NT2/D1 (cell line): ENCODE results near the gene SWT1.

ENCODE experiments used
- DNase-seq: peaks from one replicate; pipeline ENCODE4 v3.0.0-alpha.2; 2011; ENCODE audit warnings: low read depth, low spot score
- H3K27me3 ChIP-seq: 2 replicates; pipeline ENCODE4 v1.6.0; 2011; ENCODE audit warnings: mild to moderate bottlenecking; ENCODE audit not compliant: insufficient read length, insufficient read depth
- H3K36me3 ChIP-seq: 2 replicates; pipeline ENCODE4 v1.6.1; 2011; ENCODE audit warnings: mild to moderate bottlenecking, low read length, mixed read lengths; ENCODE audit not compliant: insufficient read depth, insufficient read length
- H3K4me1 ChIP-seq: 2 replicates; pipeline ENCODE4 v1.5.1; 2011; ENCODE audit not compliant: insufficient read depth, insufficient read length
- H3K4me3 ChIP-seq: 2 replicates; pipeline ENCODE4 v1.5.1; 2011; ENCODE audit warnings: low read depth; ENCODE audit not compliant: insufficient read length
- H3K9ac ChIP-seq: 2 replicates; pipeline ENCODE4 v1.6.0; 2011; ENCODE audit warnings: low read depth; ENCODE audit not compliant: insufficient read length
- H3K9me3 ChIP-seq: 2 replicates; pipeline ENCODE4 v1.5.1; 2011; ENCODE audit warnings: mild to moderate bottlenecking, low read length; ENCODE audit not compliant: insufficient read depth
- SUZ12 ChIP-seq: IDR thresholded peaks from 2 replicates; pipeline ENCODE4 v1.6.1; 2011; ENCODE audit not compliant: insufficient read length, insufficient read depth; ENCODE audit errors: extremely low read depth
- YY1 ChIP-seq: IDR thresholded peaks from 2 replicates; pipeline ENCODE4 v1.6.1; 2011; ENCODE audit not compliant: insufficient read length, insufficient read depth
- ZNF274 ChIP-seq: IDR thresholded peaks from 2 replicates; pipeline ENCODE4 v1.6.1; 2011; ENCODE audit warnings: mild to moderate bottlenecking, low read depth, low read length

Gene SWT1

GRCh38 chr1:185279571-185279970 lies 122.6 kb downstream of the SWT1 start:
- Histone ChIP-seq H3K4me3 (no peak overlapping the region), H3K9ac (no peak overlapping the region), H3K36me3 (peaks cover 4% of the 10 kb centered on the region), H3K9me3 (no peaks in the 10 kb centered on the region), H3K27me3 (no peaks in the 10 kb centered on the region), H3K4me1 (peaks cover under 1% of the 10 kb centered on the region)
- no peak for DNase-seq
- TF ChIP-seq YY1 (no peak), SUZ12 (no peak), ZNF274 (no peak)

- Histone ChIP-seq H3K27me3 (no peaks in the 10 kb centered on the region), H3K4me3 (no peak overlapping the region), H3K9me3 (no peaks in the 10 kb centered on the region), H3K36me3 (peaks cover 4% of the 10 kb centered on the region), H3K9ac (no peak overlapping the region), H3K4me1 (peaks cover 6% of the 10 kb centered on the region)
- no peak for TF ChIP-seq YY1
- TF ChIP-seq SUZ12, result no peak
- TF ChIP-seq ZNF274, result no peak
- DNase-seq, result no peak
Measured at GRCh38 chr1:185280589-185280988, 123.6 kb downstream of the SWT1 start.

- no peaks in the 10 kb centered on the region for H3K27me3 ChIP-seq
- H3K36me3 ChIP-seq, result peaks cover 4% of the 10 kb centered on the region
- no peak overlapping the region for H3K4me3 ChIP-seq
- no peaks in the 10 kb centered on the region for H3K9me3 ChIP-seq
- DNase-seq, result no peak
- peaks cover 6% of the 10 kb centered on the region for H3K4me1 ChIP-seq
- H3K9ac ChIP-seq, result no peak overlapping the region
- no peak for TF ChIP-seq ZNF274
Measured at GRCh38 chr1:185281245-185281644, 124.3 kb downstream of the SWT1 start.

GRCh38 chr1:185284116-185284515 lies 127.1 kb downstream of the SWT1 start:
- Histone ChIP-seq H3K36me3 (no peaks in the 10 kb centered on the region), H3K4me3 (no peak overlapping the region), H3K27me3 (no peaks in the 10 kb centered on the region), H3K9me3 (no peaks in the 10 kb centered on the region), H3K4me1 (peaks cover 6% of the 10 kb centered on the region), H3K9ac (no peak overlapping the region)
- DNase-seq, result no peak
- no peak for TF ChIP-seq ZNF274
- TF ChIP-seq SUZ12, result no peak
- no peak for TF ChIP-seq YY1

GRCh38 chr1:185284533-185285276 lies 127.7 kb downstream of the SWT1 start:
- no peak for TF ChIP-seq YY1
- H3K4me3 ChIP-seq, result no peak overlapping the region
- no peak overlapping the region for H3K9ac ChIP-seq
- DNase-seq, result peak; percentile 11
- H3K9me3 ChIP-seq, result no peaks in the 10 kb centered on the region
- H3K4me1 ChIP-seq, result peaks cover 6% of the 10 kb centered on the region
- no peaks in the 10 kb centered on the region for H3K27me3 ChIP-seq
- H3K36me3 ChIP-seq, result no peaks in the 10 kb centered on the region

GRCh38 chr1:185287451-185287850 lies 130.5 kb downstream of the SWT1 start:
- Histone ChIP-seq H3K9ac (no peak overlapping the region), H3K4me3 (no peak overlapping the region), H3K9me3 (no peaks in the 10 kb centered on the region), H3K27me3 (no peaks in the 10 kb centered on the region), H3K4me1 (peaks cover 6% of the 10 kb centered on the region), H3K36me3 (no peaks in the 10 kb centered on the region)
- TF ChIP-seq YY1 (no peak), ZNF274 (no peak), SUZ12 (no peak)
- DNase-seq, result no peak

- no peak for DNase-seq
- Histone ChIP-seq H3K9me3 (no peaks in the 10 kb centered on the region), H3K9ac (no peak overlapping the region), H3K36me3 (peaks cover 10% of the 10 kb centered on the region), H3K4me3 (no peak overlapping the region), H3K4me1 (peaks cover 6% of the 10 kb centered on the region), H3K27me3 (no peaks in the 10 kb centered on the region)
- TF ChIP-seq ZNF274, result no peak
- TF ChIP-seq YY1, result no peak
- no peak for TF ChIP-seq SUZ12
Measured at GRCh38 chr1:185288435-185288834, 131.5 kb downstream of the SWT1 start.

GRCh38 chr1:185289880-185290279 lies 132.9 kb downstream of the SWT1 start:
- no peak for DNase-seq
- TF ChIP-seq ZNF274 (no peak), SUZ12 (no peak), YY1 (no peak)
- Histone ChIP-seq H3K27me3 (no peaks in the 10 kb centered on the region), H3K4me1 (peaks cover 3% of the 10 kb centered on the region), H3K9ac (no peak overlapping the region), H3K9me3 (no peaks in the 10 kb centered on the region), H3K36me3 (peaks cover 23% of the 10 kb centered on the region), H3K4me3 (no peak overlapping the region)
